HL-60 (cell line): ENCODE data around the gene FCN1.

Experiments used
- DNase-seq, 2 experiments: peaks; one replicate each; pipeline ENCODE4 v3.0.0-alpha.2; 2010 to 2020; ENCODE audit warnings: low read depth in 1 of 2, low spot score in 1 of 2
- H3K27ac ChIP-seq: fragments of 250-450 bp; sonication (Bioruptor Pico); replicated peaks from 2 replicates; pipeline ENCODE4 v1.5.1; 2020; ENCODE audit warnings: mild to moderate bottlenecking, moderate library complexity
- H3K27me3 ChIP-seq: fragments of 250-450 bp; sonication (Bioruptor Pico); 2 replicates; pipeline ENCODE4 v1.5.1; 2021; ENCODE audit warnings: mild to moderate bottlenecking, moderate library complexity; ENCODE audit not compliant: insufficient read depth, poor library complexity, severe bottlenecking
- H3K4me3 ChIP-seq: replicated peaks from 2 replicates; pipeline ENCODE4 v1.5.1; 2011; ENCODE audit warnings: mild to moderate bottlenecking, control low read depth, low read length; ENCODE audit not compliant: insufficient read depth
- GABPA ChIP-seq: IDR thresholded peaks from 2 replicates; pipeline ENCODE4 v1.6.1; 2012; ENCODE audit warnings: low read depth
- POLR2AphosphoS5 ChIP-seq: IDR thresholded peaks from 2 replicates; pipeline ENCODE4 v1.6.1; 2012; ENCODE audit warnings: low read depth
- SPI1 ChIP-seq: IDR thresholded peaks from 2 replicates; pipeline ENCODE4 v1.6.1; 2012; ENCODE audit warnings: low read depth, mild to moderate bottlenecking, borderline replicate concordance
- TF ChIP-seq, protein P1 (sequence below): IDR thresholded peaks from 2 replicates; pipeline ENCODE4 v1.6.1; 2012; ENCODE audit warnings: low read depth; ENCODE audit not compliant: insufficient replicate concordance
- TF ChIP-seq, protein P2 (sequence below): IDR thresholded peaks from one replicate; pipeline ENCODE4 v1.5.1; 2011; ENCODE audit warnings: low read length, control low read depth, inconsistent platforms; ENCODE audit not compliant: insufficient read depth

The FCN1 gene

DNA sequence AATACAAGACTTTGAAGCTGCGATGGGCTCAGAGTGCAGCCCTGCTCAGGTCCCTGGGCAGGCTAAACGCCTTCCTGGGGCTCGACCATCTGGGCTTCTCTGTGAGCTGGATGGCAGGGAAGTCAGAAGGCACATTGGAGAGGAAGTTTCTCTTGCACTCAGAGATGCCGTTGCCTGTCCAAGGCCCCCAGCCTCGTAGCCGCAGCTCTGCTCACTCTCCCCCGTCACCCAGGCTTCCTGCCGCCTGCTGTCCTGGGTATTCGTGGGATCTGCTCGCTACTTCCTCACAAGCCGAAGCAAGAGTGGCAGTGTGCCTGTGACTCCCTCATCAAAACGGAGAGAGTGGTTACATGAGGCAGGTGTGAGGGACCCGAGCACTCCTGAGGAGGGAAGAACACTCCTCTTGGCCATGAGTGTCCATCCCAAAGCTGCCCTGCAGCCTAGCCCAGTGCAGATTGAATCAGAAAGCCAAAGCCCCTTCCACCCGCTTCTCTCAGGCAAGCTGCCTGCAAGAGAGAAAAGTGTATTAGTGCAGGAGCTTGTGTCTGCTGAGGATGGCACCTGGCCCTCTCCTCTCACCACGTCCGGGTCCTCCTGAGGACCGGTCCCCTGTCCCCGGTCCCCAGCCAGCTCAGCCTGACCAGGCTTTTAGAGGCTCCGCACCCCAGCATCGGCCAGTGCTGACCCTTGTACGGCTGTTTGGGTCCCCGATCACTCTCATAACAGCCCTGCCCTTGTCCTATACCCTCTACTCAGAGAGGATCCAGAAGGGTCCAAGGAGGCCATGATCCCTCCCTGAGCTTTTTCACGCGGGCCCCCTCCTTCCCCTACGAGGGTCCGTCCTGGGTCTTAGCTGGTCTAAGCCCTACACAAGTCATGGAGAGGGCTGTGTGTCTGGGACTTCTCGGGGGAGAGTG, 29.8 kb downstream of the FCN1 start:
- TF ChIP-seq, protein P1, sequence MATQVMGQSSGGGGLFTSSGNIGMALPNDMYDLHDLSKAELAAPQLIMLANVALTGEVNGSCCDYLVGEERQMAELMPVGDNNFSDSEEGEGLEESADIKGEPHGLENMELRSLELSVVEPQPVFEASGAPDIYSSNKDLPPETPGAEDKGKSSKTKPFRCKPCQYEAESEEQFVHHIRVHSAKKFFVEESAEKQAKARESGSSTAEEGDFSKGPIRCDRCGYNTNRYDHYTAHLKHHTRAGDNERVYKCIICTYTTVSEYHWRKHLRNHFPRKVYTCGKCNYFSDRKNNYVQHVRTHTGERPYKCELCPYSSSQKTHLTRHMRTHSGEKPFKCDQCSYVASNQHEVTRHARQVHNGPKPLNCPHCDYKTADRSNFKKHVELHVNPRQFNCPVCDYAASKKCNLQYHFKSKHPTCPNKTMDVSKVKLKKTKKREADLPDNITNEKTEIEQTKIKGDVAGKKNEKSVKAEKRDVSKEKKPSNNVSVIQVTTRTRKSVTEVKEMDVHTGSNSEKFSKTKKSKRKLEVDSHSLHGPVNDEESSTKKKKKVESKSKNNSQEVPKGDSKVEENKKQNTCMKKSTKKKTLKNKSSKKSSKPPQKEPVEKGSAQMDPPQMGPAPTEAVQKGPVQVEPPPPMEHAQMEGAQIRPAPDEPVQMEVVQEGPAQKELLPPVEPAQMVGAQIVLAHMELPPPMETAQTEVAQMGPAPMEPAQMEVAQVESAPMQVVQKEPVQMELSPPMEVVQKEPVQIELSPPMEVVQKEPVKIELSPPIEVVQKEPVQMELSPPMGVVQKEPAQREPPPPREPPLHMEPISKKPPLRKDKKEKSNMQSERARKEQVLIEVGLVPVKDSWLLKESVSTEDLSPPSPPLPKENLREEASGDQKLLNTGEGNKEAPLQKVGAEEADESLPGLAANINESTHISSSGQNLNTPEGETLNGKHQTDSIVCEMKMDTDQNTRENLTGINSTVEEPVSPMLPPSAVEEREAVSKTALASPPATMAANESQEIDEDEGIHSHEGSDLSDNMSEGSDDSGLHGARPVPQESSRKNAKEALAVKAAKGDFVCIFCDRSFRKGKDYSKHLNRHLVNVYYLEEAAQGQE = no peak
- TF ChIP-seq POLR2AphosphoS5 (peak; percentile 61; the same call in 1 of the 2 replicates), SPI1 (peak; percentile 69; the same call in 1 of the 2 replicates)
- no peak overlapping the region for H3K27ac ChIP-seq

DNA sequence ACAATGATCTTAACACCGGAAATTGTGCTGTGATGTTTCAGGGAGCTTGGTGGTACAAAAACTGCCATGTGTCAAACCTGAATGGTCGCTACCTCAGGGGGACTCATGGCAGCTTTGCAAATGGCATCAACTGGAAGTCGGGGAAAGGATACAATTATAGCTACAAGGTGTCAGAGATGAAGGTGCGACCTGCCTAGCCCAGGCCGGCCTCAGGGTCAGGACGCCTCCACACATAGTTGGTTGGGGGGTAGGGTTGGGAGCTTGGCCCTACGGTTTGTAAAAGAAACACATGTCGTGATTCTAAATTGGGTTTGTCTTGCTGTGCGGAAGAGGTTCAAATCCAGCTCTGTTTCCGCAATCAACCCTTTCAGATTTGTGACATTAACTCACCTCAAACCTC, 30.5 kb downstream of the FCN1 start:
- TF ChIP-seq, protein P2, sequence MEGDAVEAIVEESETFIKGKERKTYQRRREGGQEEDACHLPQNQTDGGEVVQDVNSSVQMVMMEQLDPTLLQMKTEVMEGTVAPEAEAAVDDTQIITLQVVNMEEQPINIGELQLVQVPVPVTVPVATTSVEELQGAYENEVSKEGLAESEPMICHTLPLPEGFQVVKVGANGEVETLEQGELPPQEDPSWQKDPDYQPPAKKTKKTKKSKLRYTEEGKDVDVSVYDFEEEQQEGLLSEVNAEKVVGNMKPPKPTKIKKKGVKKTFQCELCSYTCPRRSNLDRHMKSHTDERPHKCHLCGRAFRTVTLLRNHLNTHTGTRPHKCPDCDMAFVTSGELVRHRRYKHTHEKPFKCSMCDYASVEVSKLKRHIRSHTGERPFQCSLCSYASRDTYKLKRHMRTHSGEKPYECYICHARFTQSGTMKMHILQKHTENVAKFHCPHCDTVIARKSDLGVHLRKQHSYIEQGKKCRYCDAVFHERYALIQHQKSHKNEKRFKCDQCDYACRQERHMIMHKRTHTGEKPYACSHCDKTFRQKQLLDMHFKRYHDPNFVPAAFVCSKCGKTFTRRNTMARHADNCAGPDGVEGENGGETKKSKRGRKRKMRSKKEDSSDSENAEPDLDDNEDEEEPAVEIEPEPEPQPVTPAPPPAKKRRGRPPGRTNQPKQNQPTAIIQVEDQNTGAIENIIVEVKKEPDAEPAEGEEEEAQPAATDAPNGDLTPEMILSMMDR = no peak
- TF ChIP-seq SPI1 (no peak), POLR2AphosphoS5 (no peak), GABPA (no peak)
- TF ChIP-seq, protein P1 = no peak
- H3K27ac ChIP-seq = no peak overlapping the region
- H3K4me3 ChIP-seq = no peak overlapping the region
- H3K27me3 ChIP-seq = no peaks in the 10 kb centered on the region
- DNase-seq = no peak

More for the DNA sequence above, 29.8 kb downstream of the FCN1 start:
- peak in 1 of 2 experiments; percentile 83 for DNase-seq
- no peaks in the 10 kb centered on the region for H3K27me3 ChIP-seq
- no peak overlapping the region for H3K4me3 ChIP-seq

GRCh38 chr9:134886413-134886913, 31.2 kb downstream of the FCN1 start:
- DNase-seq = no peak
- Histone ChIP-seq H3K27me3 (no peaks in the 10 kb centered on the region), H3K4me3 (no peak overlapping the region), H3K27ac (no peak overlapping the region)
- TF ChIP-seq GABPA (no peak), POLR2AphosphoS5 (no peak), SPI1 (no peak)
- TF ChIP-seq, protein P1 = no peak
